ENCODE data around the gene FAM228B. TPM values are rescaled to one million over a fixed set of nuclear protein-coding genes. Genes with fewer than 3 reads are reported as not detected.

FAM228B gene
- total RNA-seq, 1 experiment from 2014 or later: 16.8 TPM

- no peak overlapping the region for H3K27ac ChIP-seq
- no peak overlapping the region for H3K4me2 ChIP-seq
- H3K79me2 ChIP-seq (ENCODE audit: low read depth): no peaks in the 10 kb centered on the region
- H3K4me1 ChIP-seq (replicated peaks; ENCODE audit: insufficient read depth): no peaks in the 10 kb centered on the region
- CTCF ChIA-PET: no interaction called here
- H4K20me1 ChIP-seq (ENCODE audit: insufficient read depth): no peaks in the 10 kb centered on the region
- H3K4me3 ChIP-seq: no peak overlapping the region
- no TSS peak for BruUV-seq (replicated peaks)
- intact Hi-C loops (cut with micrococcal nuclease; ENCODE audit: unreplicated experiment): no loop called here
- H3K36me3 ChIP-seq (ENCODE audit: low read depth): 0 out of 2 replicates have a peak, but pooled peaks cover 4% of the 10 kb centered on the region
- H3K27me3 ChIP-seq (ENCODE audit: insufficient read depth, low read depth): no peaks in the 10 kb centered on the region
- DNase-seq: no peak
- TF ChIP-seq EZH2 (IDR thresholded peaks at IDR 0.05; ENCODE audit: low read depth): no peak
- POLR2A ChIA-PET (ENCODE audit: unreplicated experiment): no interaction called here
- no peaks in the 10 kb centered on the region for H3K9me2 ChIP-seq (ENCODE audit: insufficient read depth)
- no peaks in the 10 kb centered on the region; the same call in 1 of the 2 replicates for H3F3A ChIP-seq (ENCODE audit: insufficient read depth, low read depth)
- H3K9me3 ChIP-seq (ENCODE audit: insufficient read depth, low read depth): no peaks in the 10 kb centered on the region
- H2AFZ ChIP-seq: no peak overlapping the region
Measured at GRCh38 chr2:24207359-24207758, 84.1 kb downstream of the FAM228B start.

GRCh38 chr2:24208490-24208889, 85.2 kb downstream of the FAM228B start:
- Histone ChIP-seq H2AFZ (no peak overlapping the region), H3K4me1 (replicated peaks; ENCODE audit: insufficient read depth) (no peaks in the 10 kb centered on the region), H3F3A (ENCODE audit: insufficient read depth, low read depth) (no peaks in the 10 kb centered on the region), H3K4me2 (no peak overlapping the region), H4K20me1 (ENCODE audit: insufficient read depth) (no peaks in the 10 kb centered on the region), H3K9me3 (ENCODE audit: insufficient read depth, low read depth) (no peaks in the 10 kb centered on the region), H3K36me3 (ENCODE audit: low read depth) (no peaks in the 10 kb centered on the region), H3K4me3 (no peak overlapping the region), H3K27me3 (ENCODE audit: insufficient read depth, low read depth) (no peaks in the 10 kb centered on the region), H3K79me2 (ENCODE audit: low read depth) (no peaks in the 10 kb centered on the region), H3K27ac (no peak overlapping the region), H3K9me2 (ENCODE audit: insufficient read depth) (no peaks in the 10 kb centered on the region)
- TF ChIP-seq CTCF (conservative IDR thresholded peaks at IDR 0.05) (no peak), EZH2 (IDR thresholded peaks at IDR 0.05; ENCODE audit: low read depth) (no peak)
- intact Hi-C loops (cut with micrococcal nuclease; ENCODE audit: unreplicated experiment): no loop called here
- POLR2A ChIA-PET (ENCODE audit: unreplicated experiment): no interaction called here
- CTCF ChIA-PET: interaction anchor here (0.6 kb wide), 1 partner anchor 197 kb away, joined by 3 read pairs; no protein-coding TSS in a partner anchor
- no peak for DNase-seq
- no TSS peak for BruUV-seq (replicated peaks)

GRCh38 chr2:24209389-24210105, 86.3 kb downstream of the FAM228B start:
- Histone ChIP-seq H3K36me3 (ENCODE audit: low read depth) (no peaks in the 10 kb centered on the region), H3K27ac (no peak overlapping the region), H3K4me2 (no peak overlapping the region), H3K79me2 (ENCODE audit: low read depth) (no peaks in the 10 kb centered on the region), H3K27me3 (ENCODE audit: insufficient read depth, low read depth) (no peaks in the 10 kb centered on the region), H3K9me3 (ENCODE audit: insufficient read depth, low read depth) (no peaks in the 10 kb centered on the region), H3F3A (ENCODE audit: insufficient read depth, low read depth) (no peaks in the 10 kb centered on the region), H3K4me1 (replicated peaks; ENCODE audit: insufficient read depth) (no peaks in the 10 kb centered on the region), H3K4me3 (no peak overlapping the region), H2AFZ (no peak overlapping the region), H3K9me2 (ENCODE audit: insufficient read depth) (no peaks in the 10 kb centered on the region), H4K20me1 (ENCODE audit: insufficient read depth) (no peaks in the 10 kb centered on the region)
- ChIA-PET POLR2A (ENCODE audit: unreplicated experiment) (no interaction called here), CTCF (interaction anchor here (0.6 kb wide), 1 partner anchor 1159 kb away, joined by 3 read pairs; no protein-coding TSS in a partner anchor)
- intact Hi-C loops (cut with micrococcal nuclease; ENCODE audit: unreplicated experiment): no loop called here
- no TSS peak for BruUV-seq (replicated peaks)
- DNase-seq: no peak
- TF ChIP-seq CTCF (conservative IDR thresholded peaks at IDR 0.05): no peak
- no peak for TF ChIP-seq EZH2 (IDR thresholded peaks at IDR 0.05; ENCODE audit: low read depth)

Data from PC-9 (cell line).